ENCODE data around the gene GPR78.
A peak's percentile ranks its signal among the peaks of the same experiment; 100 is the strongest.

The GPR78 gene

GRCh38 chr4:8547108-8547911, 32.9 kb upstream of the GPR78 start:
- TF ChIP-seq, protein P1, sequence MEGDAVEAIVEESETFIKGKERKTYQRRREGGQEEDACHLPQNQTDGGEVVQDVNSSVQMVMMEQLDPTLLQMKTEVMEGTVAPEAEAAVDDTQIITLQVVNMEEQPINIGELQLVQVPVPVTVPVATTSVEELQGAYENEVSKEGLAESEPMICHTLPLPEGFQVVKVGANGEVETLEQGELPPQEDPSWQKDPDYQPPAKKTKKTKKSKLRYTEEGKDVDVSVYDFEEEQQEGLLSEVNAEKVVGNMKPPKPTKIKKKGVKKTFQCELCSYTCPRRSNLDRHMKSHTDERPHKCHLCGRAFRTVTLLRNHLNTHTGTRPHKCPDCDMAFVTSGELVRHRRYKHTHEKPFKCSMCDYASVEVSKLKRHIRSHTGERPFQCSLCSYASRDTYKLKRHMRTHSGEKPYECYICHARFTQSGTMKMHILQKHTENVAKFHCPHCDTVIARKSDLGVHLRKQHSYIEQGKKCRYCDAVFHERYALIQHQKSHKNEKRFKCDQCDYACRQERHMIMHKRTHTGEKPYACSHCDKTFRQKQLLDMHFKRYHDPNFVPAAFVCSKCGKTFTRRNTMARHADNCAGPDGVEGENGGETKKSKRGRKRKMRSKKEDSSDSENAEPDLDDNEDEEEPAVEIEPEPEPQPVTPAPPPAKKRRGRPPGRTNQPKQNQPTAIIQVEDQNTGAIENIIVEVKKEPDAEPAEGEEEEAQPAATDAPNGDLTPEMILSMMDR (IDR thresholded peaks at IDR 0.05; ENCODE audit: insufficient read depth, low read length, poor library complexity, severe bottlenecking), result peak; percentile 65
- no peaks in the 10 kb centered on the region for H3K36me3 ChIP-seq (ENCODE audit: control insufficient read depth, insufficient read depth, low read length)
- no peaks in the 10 kb centered on the region for H3K27me3 ChIP-seq (replicated peaks; ENCODE audit: control insufficient read depth, insufficient read depth, low read length)
- no peak for DNase-seq (ENCODE audit: extremely low read depth, insufficient read length)
- H3K4me3 ChIP-seq (replicated peaks; ENCODE audit: low read depth, low read length), result no peak overlapping the region

DNA sequence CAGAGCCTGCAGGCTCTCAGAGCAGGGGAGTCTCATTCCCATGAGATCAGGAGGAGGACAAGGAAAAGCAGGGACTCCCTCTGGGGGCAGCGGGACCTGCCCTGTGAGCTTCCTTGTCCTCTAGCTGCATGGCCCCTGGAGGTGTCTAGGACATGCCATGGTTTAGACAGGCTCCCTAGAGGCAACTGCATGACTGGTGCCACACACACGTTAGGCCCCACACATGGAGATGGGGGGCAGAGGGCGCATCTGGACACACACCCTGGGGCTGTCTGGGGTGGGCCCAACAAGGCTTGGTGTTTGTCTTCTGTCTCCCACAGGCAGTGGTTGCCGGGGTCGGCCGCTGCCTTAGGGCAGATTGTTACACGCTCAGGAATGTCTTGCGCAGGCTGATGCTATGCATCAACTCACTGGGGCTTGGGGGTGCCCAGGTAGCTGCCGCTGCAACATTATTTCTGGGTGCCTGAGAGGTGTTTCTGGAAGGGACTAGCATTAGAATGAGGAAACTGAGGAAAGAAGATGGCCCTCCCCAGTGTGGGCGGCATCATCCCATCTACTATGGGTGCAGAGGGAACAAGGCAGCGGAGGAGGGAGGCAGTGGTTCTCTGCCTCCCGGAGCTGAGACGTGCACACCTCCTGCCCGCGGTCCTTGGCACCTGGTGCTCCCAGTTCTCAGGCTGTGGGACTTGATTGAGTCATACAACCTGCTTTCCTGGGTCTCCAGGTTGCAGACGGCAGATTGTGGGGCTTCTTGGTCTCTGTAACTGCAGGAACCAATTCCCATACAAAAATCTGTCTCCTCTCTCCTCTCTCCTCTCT, 32.1 kb upstream of the GPR78 start:
- TF ChIP-seq, protein P1 (IDR thresholded peaks at IDR 0.05; ENCODE audit: insufficient read depth, low read length, poor library complexity, severe bottlenecking), result no peak
- Histone ChIP-seq H3K4me3 (replicated peaks; ENCODE audit: low read depth, low read length) (no peak overlapping the region), H3K27me3 (replicated peaks; ENCODE audit: control insufficient read depth, insufficient read depth, low read length) (no peaks in the 10 kb centered on the region), H3K36me3 (ENCODE audit: control insufficient read depth, insufficient read depth, low read length) (no peaks in the 10 kb centered on the region)
- DNase-seq (ENCODE audit: extremely low read depth, insufficient read length), result no peak

- no peaks in the 10 kb centered on the region for H3K27me3 ChIP-seq (replicated peaks; ENCODE audit: control insufficient read depth, insufficient read depth, low read length)
- no peak overlapping the region for H3K4me3 ChIP-seq (replicated peaks; ENCODE audit: low read depth, low read length)
- no peak for DNase-seq (ENCODE audit: extremely low read depth, insufficient read length)
- TF ChIP-seq, protein P1 (IDR thresholded peaks at IDR 0.05; ENCODE audit: insufficient read depth, low read length, poor library complexity, severe bottlenecking), result no peak
- H3K36me3 ChIP-seq (ENCODE audit: control insufficient read depth, insufficient read depth, low read length), result no peaks in the 10 kb centered on the region
Observed at GRCh38 chr4:8548731-8549351, 31.4 kb upstream of the GPR78 start.

DNA sequence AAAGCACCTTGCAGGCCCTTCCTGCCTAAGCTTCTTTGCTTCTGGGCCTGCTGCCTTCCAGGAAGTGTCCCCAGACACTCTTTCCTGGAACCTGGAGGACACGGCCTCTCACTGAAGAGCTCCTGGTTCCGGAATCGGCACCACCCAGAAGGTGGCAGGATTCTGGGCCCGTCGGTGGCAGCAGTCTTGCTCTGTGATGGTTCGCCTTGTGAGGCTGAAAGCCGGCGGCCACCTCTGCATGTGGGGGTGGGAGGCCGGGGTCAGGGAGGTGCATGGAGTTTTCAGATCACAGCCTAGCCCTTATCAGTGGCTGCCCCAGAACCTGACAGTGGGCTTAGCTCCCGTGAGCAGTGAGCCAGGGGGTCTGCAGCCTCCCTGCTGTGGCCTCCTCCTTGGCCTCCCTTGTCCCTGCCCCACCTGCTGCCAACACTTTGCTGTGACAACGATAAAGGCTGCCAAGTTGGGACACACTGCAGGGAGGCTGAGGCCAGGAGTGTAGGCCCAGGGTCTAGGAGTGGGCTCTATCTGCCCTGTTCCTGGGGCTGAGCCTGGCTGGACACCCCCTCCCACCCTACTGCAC, 30.8 kb upstream of the GPR78 start:
- no peak for DNase-seq (ENCODE audit: extremely low read depth, insufficient read length)
- TF ChIP-seq, protein P1 (IDR thresholded peaks at IDR 0.05; ENCODE audit: insufficient read depth, low read length, poor library complexity, severe bottlenecking), result no peak
- no peaks in the 10 kb centered on the region for H3K36me3 ChIP-seq (ENCODE audit: control insufficient read depth, insufficient read depth, low read length)
- no peaks in the 10 kb centered on the region for H3K27me3 ChIP-seq (replicated peaks; ENCODE audit: control insufficient read depth, insufficient read depth, low read length)
- H3K4me3 ChIP-seq (replicated peaks; ENCODE audit: low read depth, low read length), result no peak overlapping the region

- Histone ChIP-seq H3K4me3 (replicated peaks; ENCODE audit: low read depth, low read length) (no peak overlapping the region), H3K27me3 (replicated peaks; ENCODE audit: control insufficient read depth, insufficient read depth, low read length) (no peaks in the 10 kb centered on the region), H3K36me3 (ENCODE audit: control insufficient read depth, insufficient read depth, low read length) (no peaks in the 10 kb centered on the region)
- no peak for DNase-seq (ENCODE audit: extremely low read depth, insufficient read length)
- TF ChIP-seq, protein P1 (IDR thresholded peaks at IDR 0.05; ENCODE audit: insufficient read depth, low read length, poor library complexity, severe bottlenecking), result no peak
Observed at GRCh38 chr4:8550691-8551090, 29.5 kb upstream of the GPR78 start.

All from GM06990 (cell line).